DOHH2 (cell line): Measurements from ENCODE around the gene ST6GAL1.

Experiments used
- EZH2phosphoT487 ChIP-seq: fragments of 200-600 bp; sonication (generic); IDR thresholded peaks from 2 replicates; pipeline ENCODE4 v1.6.1; 2017; ENCODE audit warnings: borderline replicate concordance, mild to moderate bottlenecking, antibody characterized with exemption, low read length, moderate library complexity, mixed read lengths
- TF ChIP-seq, protein P1 (sequence below): fragments of 200-600 bp; sonication (generic); IDR thresholded peaks from one replicate; pipeline ENCODE4 v1.5.1; 2014; ENCODE audit warnings: antibody characterized with exemption, mild to moderate bottlenecking, low read depth, low read length; ENCODE audit not compliant: poor library complexity, severe bottlenecking

- TF ChIP-seq, protein P1, sequence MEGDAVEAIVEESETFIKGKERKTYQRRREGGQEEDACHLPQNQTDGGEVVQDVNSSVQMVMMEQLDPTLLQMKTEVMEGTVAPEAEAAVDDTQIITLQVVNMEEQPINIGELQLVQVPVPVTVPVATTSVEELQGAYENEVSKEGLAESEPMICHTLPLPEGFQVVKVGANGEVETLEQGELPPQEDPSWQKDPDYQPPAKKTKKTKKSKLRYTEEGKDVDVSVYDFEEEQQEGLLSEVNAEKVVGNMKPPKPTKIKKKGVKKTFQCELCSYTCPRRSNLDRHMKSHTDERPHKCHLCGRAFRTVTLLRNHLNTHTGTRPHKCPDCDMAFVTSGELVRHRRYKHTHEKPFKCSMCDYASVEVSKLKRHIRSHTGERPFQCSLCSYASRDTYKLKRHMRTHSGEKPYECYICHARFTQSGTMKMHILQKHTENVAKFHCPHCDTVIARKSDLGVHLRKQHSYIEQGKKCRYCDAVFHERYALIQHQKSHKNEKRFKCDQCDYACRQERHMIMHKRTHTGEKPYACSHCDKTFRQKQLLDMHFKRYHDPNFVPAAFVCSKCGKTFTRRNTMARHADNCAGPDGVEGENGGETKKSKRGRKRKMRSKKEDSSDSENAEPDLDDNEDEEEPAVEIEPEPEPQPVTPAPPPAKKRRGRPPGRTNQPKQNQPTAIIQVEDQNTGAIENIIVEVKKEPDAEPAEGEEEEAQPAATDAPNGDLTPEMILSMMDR = no peak
- no peak for TF ChIP-seq EZH2phosphoT487
Measured at GRCh38 chr3:187103251-187103650, 172.9 kb downstream of the ST6GAL1 start.
